Mesenchymal stem cell (in vitro differentiated cells and primary cell): Measurements from ENCODE around the gene POU2AF1. TPM values are rescaled to one million over a fixed set of nuclear protein-coding genes. Genes with fewer than 3 reads are reported as not detected.

Experiments
- DNase-seq: peaks from one replicate; pipeline ENCODE4 v3.0.0-alpha.2; 2013
- H2AFZ ChIP-seq: one replicate; pipeline ENCODE4 v1.6.1; 2013; ENCODE audit warnings: low read depth, mild to moderate bottlenecking, control low read depth, inconsistent platforms, low read length, moderate library complexity
- H2AK5ac ChIP-seq: 2 replicates; pipeline ENCODE4 v1.6.1; 2013; ENCODE audit warnings: low read length, moderate library complexity, mild to moderate bottlenecking, inconsistent platforms; ENCODE audit not compliant: severe bottlenecking
- H2BK120ac ChIP-seq: one replicate; pipeline ENCODE4 v1.6.1; 2013; ENCODE audit warnings: low read depth, mild to moderate bottlenecking, inconsistent platforms, low read length, moderate library complexity
- H2BK12ac ChIP-seq, 2 experiments: one replicate each; pipeline ENCODE4 v1.6.1; 2013; ENCODE audit warnings: inconsistent platforms in 2 of 2, low read length in 2 of 2, mild to moderate bottlenecking in 2 of 2, moderate library complexity in 2 of 2, control low read depth in 1 of 2
- H2BK15ac ChIP-seq: one replicate; pipeline ENCODE4 v1.6.1; 2013; ENCODE audit warnings: mild to moderate bottlenecking, low read depth, inconsistent platforms; ENCODE audit not compliant: poor library complexity, severe bottlenecking
- H2BK5ac ChIP-seq: 2 replicates; pipeline ENCODE4 v1.6.1; 2013; ENCODE audit warnings: low read depth, mild to moderate bottlenecking, low read length, control low read depth, inconsistent platforms; ENCODE audit not compliant: poor library complexity, severe bottlenecking
- H3K14ac ChIP-seq, 2 experiments: one replicate each; pipeline ENCODE4 v1.6.1; 2013; ENCODE audit warnings: inconsistent platforms in 2 of 2, low read length in 2 of 2, control low read depth in 1 of 2, mild to moderate bottlenecking in 1 of 2, moderate library complexity in 1 of 2
- H3K18ac ChIP-seq, 2 experiments: one replicate each; pipeline ENCODE4 v1.6.1; 2013; ENCODE audit warnings: inconsistent platforms in 2 of 2, low read length in 2 of 2, control low read depth in 1 of 2, low read depth in 1 of 2, mild to moderate bottlenecking in 1 of 2
- H3K23ac ChIP-seq, 2 experiments: one replicate each; pipeline ENCODE4 v1.6.1; 2013; ENCODE audit warnings: inconsistent platforms in 2 of 2, low read length in 2 of 2, mild to moderate bottlenecking in 2 of 2, moderate library complexity in 2 of 2, control low read depth in 1 of 2
- H3K27ac ChIP-seq: 2 replicates; pipeline ENCODE4 v1.5.1; 2013; ENCODE audit warnings: mild to moderate bottlenecking, moderate library complexity, low read length, control low read depth, inconsistent platforms; ENCODE audit not compliant: poor library complexity, severe bottlenecking
- H3K27me3 ChIP-seq, 2 experiments: 2 replicates each; pipeline versions ENCODE4 v1.6.1 to v1.7.0; 2013; ENCODE audit warnings: low read length in 2 of 2, mild to moderate bottlenecking in 2 of 2, moderate library complexity in 2 of 2, control low read depth in 1 of 2, inconsistent platforms in 1 of 2; ENCODE audit not compliant: control insufficient read depth in 1 of 2, insufficient read depth in 1 of 2
- H3K36me3 ChIP-seq, 2 experiments: 2 replicates each; pipeline versions ENCODE4 v1.6.1 to v1.7.0; 2013; ENCODE audit warnings: low read length in 2 of 2, control low read depth in 1 of 2, inconsistent platforms in 1 of 2, low read depth in 1 of 2, mild to moderate bottlenecking in 1 of 2; ENCODE audit not compliant: insufficient read depth in 2 of 2, control insufficient read depth in 1 of 2
- H3K4ac ChIP-seq, 2 experiments: one replicate each; pipeline ENCODE4 v1.6.1; 2013; ENCODE audit warnings: inconsistent platforms in 2 of 2, low read length in 2 of 2, mild to moderate bottlenecking in 2 of 2, moderate library complexity in 2 of 2, control low read depth in 1 of 2, low read depth in 1 of 2
- H3K4me1 ChIP-seq: 2 replicates; pipeline ENCODE4 v1.6.1; 2013; ENCODE audit warnings: low read depth, low read length, control low read depth; ENCODE audit not compliant: control insufficient read depth, insufficient read depth
- H3K4me2 ChIP-seq: 2 replicates; pipeline ENCODE4 v1.6.1; 2013; ENCODE audit warnings: low read length, mild to moderate bottlenecking, inconsistent platforms; ENCODE audit not compliant: poor library complexity, severe bottlenecking
- H3K4me3 ChIP-seq, 2 experiments: 2 replicates each; pipeline versions ENCODE4 v1.5.1 to v1.7.0; 2013; ENCODE audit warnings: low read length in 2 of 2, mild to moderate bottlenecking in 2 of 2, control low read depth in 1 of 2, low read depth in 1 of 2; ENCODE audit not compliant: insufficient read depth in 1 of 2
- H3K79me1 ChIP-seq: replicated peaks from 2 replicates; pipeline ENCODE4 v1.6.1; 2013; ENCODE audit warnings: mild to moderate bottlenecking, control low read depth, low read length, inconsistent platforms; ENCODE audit not compliant: poor library complexity, severe bottlenecking
- H3K9ac ChIP-seq: 2 replicates; pipeline ENCODE4 v1.7.0; 2013; ENCODE audit warnings: mild to moderate bottlenecking, low read length, moderate library complexity
- H3K9me3 ChIP-seq: 2 replicates; pipeline ENCODE4 v1.7.0; 2013; ENCODE audit warnings: mild to moderate bottlenecking, low read length; ENCODE audit not compliant: control insufficient read depth
- H4K8ac ChIP-seq: one replicate; pipeline ENCODE4 v1.6.1; 2013; ENCODE audit warnings: inconsistent platforms, mild to moderate bottlenecking, low read length, moderate library complexity
- H4K91ac ChIP-seq: one replicate; pipeline ENCODE4 v1.6.1; 2013; ENCODE audit warnings: mild to moderate bottlenecking, low read length, inconsistent platforms
- WGBS: methylation state at CpG from one replicate; pipeline ENCODE4 v1.1.7; 2013; ENCODE audit warnings: mixed read lengths; 5-methylcytosine and 5-hydroxymethylcytosine counted together
- small RNA-seq: library from polyadenylated mRNA; stranded (forward); fragments of <200 nt; extraction: miRNeasy Mini kit (QIAGEN cat#:217004); gene quantifications from one replicate; pipeline ENCODE3, GENCODE V24; 2013; ENCODE audit warnings: low read depth

The POU2AF1 gene

DNA sequence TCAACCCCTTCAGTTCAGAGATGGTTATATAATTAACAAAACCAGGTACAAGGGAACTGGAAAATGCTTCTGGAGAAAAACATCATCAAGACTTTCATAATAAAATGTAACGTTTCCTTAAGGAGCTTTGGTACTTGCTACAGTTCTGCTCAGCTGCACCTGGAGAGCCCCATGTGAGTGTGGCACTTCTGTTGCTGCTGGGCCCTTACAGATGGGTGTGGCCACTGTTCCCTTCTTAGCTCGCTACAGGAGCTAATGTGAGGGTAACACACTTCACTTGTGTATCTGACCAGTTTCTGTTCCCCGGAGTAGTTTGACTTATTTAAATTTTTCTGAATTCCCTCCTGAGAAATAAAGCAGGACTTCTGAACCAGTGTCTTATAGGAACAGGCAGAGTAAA is 76.8 kb downstream of the POU2AF1 start:
- Histone ChIP-seq H3K4me3 (no peak overlapping the region), H3K4me1 (peaks cover 16% of the 10 kb centered on the region), H3K27me3 (peaks cover 61% of the 10 kb centered on the region in 2 experiments), H3K27ac (no peak overlapping the region), H3K4ac (no peak overlapping the region), H2AFZ (no peak overlapping the region), H2BK120ac (no peak overlapping the region), H3K23ac (no peak overlapping the region), H3K36me3 (no peaks in the 10 kb centered on the region), H3K4me2 (no peak overlapping the region), H2AK5ac (no peak overlapping the region), H2BK5ac (no peak overlapping the region), H3K9ac (no peak overlapping the region), H3K18ac (no peak overlapping the region), H2BK12ac (no peak overlapping the region), H4K8ac (no peak overlapping the region), H2BK15ac (no peak overlapping the region), H3K9me3 (no peaks in the 10 kb centered on the region), H3K14ac (no peak overlapping the region), H4K91ac (no peak overlapping the region), H3K79me1 (no peaks in the 10 kb centered on the region)
- no peak for DNase-seq
- WGBS, result 65% methylated on average over 3 of the region's 3 CpGs

Small RNA genes within 50 kb of the gene (small RNA-seq; reads per million reads assigned to genes)
- gene MIR4491 (not detected), gene RNU2-60P (not detected)
